ENCODE data around the gene LNX2. TPM values are rescaled to one million over a fixed set of nuclear protein-coding genes. Genes with fewer than 3 reads are reported as not detected.

LNX2 gene
- total and polyA plus RNA-seq, 2 of the 4 experiments (the other 2 are of a cell fraction) = 3.1 to 7.2 TPM

- dilution Hi-C loops (cut with HindIII; ENCODE audit: low sequenced_read_pairs, unreplicated experiment) (no loop called here), intact Hi-C loops (cut with micrococcal nuclease) (no loop called here), in situ Hi-C loops (cut with MboI; ENCODE audit: low sequenced_read_pairs) (no loop called here)
- no peaks in the 10 kb centered on the region for H3K4me1 ChIP-seq (ENCODE audit: control insufficient read depth, insufficient read depth, low read length)
- H2BK20ac ChIP-seq (ENCODE audit: low read depth, low read length) = no peak overlapping the region
- H2BK15ac ChIP-seq (ENCODE audit: low read depth, low read length) = no peak overlapping the region
- H4K20me1 ChIP-seq (ENCODE audit: insufficient read depth, low read length) = no peaks in the 10 kb centered on the region
- no peak overlapping the region for H3K23ac ChIP-seq (ENCODE audit: low read depth, low read length)
- H3K36me3 ChIP-seq (ENCODE audit: control insufficient read depth, insufficient read depth, low read length) = peaks cover 5% of the 10 kb centered on the region
- H3K9ac ChIP-seq (ENCODE audit: low read depth, low read length) = no peak overlapping the region
- H2AK9ac ChIP-seq (replicated peaks; ENCODE audit: low read depth, low read length, poor library complexity) = no peak overlapping the region
- H4K8ac ChIP-seq (ENCODE audit: low read depth in 2 of 2, low read length in 2 of 2) = no peak overlapping the region
- CTCF ChIA-PET = interaction anchor here (1.3 kb wide), 1 partner anchor 270 kb away, joined by 7 read pairs; no protein-coding TSS in a partner anchor
- H3K27ac ChIP-seq (ENCODE audit: insufficient read depth, low read length) = no peak overlapping the region
- no peak overlapping the region for H3K4me2 ChIP-seq (ENCODE audit: low read depth, low read length)
- no TSS peak for BruUV-seq (replicated peaks)
- no peaks in the 10 kb centered on the region for H3K9me1 ChIP-seq (ENCODE audit: insufficient read depth, low read length)
- no peaks in the 10 kb centered on the region for H3K79me1 ChIP-seq (ENCODE audit: low read depth in 1 of 2, low read length in 2 of 2)
- no peak overlapping the region for H2AFZ ChIP-seq (replicated peaks; ENCODE audit: low read length, poor library complexity)
- H4K5ac ChIP-seq (ENCODE audit: low read depth, low read length) = no peak overlapping the region
- H3K27me3 ChIP-seq (ENCODE audit: control insufficient read depth, insufficient read depth, low read length) = no peaks in the 10 kb centered on the region
- H2BK5ac ChIP-seq (ENCODE audit: low read depth, low read length, poor library complexity, severe bottlenecking) = no peak overlapping the region
- POLR2A ChIA-PET (ENCODE audit: unreplicated experiment) = no interaction called here
- no CpG with 5 or more reads among the region's 2 CpGs for WGBS, 2 experiments (ENCODE audit: extremely low coverage in 2 of 2, insufficient read length in 1 of 2)
- H3K14ac ChIP-seq (replicated peaks; ENCODE audit: low read depth, low read length) = no peak overlapping the region
- no peak overlapping the region for H2BK120ac ChIP-seq (ENCODE audit: low read depth, low read length)
- H4K91ac ChIP-seq (ENCODE audit: insufficient read depth, low read depth, low read length) = no peak overlapping the region
- no peaks in the 10 kb centered on the region for H3K9me3 ChIP-seq (ENCODE audit: control insufficient read depth, insufficient read depth, low read length)
- no peak overlapping the region for H3K4ac ChIP-seq (ENCODE audit: low read depth, low read length)
- no peak overlapping the region for H2AK5ac ChIP-seq (ENCODE audit: low read depth, low read length)
- ATAC-seq (ENCODE audit: low read depth) (peak; percentile 54; the same call in 1 of the 2 replicates), DNase-seq (peak; percentile 78)
- H3K18ac ChIP-seq (ENCODE audit: low read depth, low read length) = no peak overlapping the region
- no peak for TF ChIP-seq CHD1 (IDR thresholded peaks at IDR 0.05; ENCODE audit: low read depth, low read length)
- TF ChIP-seq RAD21 (IDR thresholded peaks at IDR 0.05; ENCODE audit: low read length) = peak; percentile 66
- TF ChIP-seq CTCF (conservative IDR thresholded peaks at IDR 0.05; ENCODE audit: low read depth, low read length) = peak; percentile 43
- no peak for TF ChIP-seq CEBPB (IDR thresholded peaks at IDR 0.05; ENCODE audit: low read depth, low read length)
- peak; percentile 53; the same call in 1 of the 2 replicates for TF ChIP-seq SMC3 (IDR thresholded peaks at IDR 0.05; ENCODE audit: low read depth, low read length)
- no peak overlapping the region for H3K56ac ChIP-seq (ENCODE audit: extremely low read depth, insufficient read depth, low read length)
- no peak overlapping the region for H3K4me3 ChIP-seq (ENCODE audit: insufficient read depth, low read depth, low read length)
Observed at GRCh38 chr13:27556109-27556508, 64.2 kb downstream of the LNX2 start.
